ENCODE data around the gene LMNTD2.

DNA sequence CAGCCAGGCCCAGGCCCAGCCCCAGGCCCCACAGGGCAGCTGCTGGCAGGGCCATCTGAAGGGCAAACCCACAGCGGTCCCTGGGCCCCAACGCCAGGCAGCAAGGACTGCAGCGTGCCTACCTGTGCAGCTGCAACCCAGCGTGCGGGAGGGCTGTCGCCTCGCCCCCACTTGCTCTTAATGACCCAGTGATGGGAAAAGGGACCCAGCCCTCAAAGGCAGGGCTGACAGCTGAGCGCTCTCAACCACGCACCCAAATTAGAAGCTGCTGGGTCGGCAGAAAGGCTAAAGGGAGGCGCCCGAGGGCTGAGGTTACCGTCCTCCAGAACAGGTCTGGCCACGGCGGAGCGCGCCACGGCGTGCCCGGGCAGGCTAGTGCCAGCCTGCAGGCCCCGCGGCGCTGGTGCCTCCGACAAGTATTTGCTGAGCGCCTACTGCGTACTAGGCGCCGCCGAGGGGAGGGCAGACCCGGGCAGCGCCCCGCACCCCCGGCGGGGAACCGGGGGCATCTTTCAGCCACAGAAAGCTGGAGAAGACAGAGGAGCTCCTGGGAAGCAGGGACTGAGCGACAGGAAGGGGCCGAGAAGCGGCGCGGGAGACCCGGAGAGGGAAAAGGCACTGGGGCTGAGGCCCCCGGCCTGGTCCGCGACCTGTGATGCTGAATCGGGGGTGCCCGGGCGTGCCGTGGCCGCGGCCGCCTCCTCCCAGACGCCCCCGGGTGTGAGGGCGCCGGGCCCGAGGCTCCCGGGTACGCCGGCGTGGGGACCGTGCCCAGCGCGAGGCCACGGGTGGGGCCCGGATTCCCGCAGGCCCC, 25.9 kb downstream of the LMNTD2 start:
- TF ChIP-seq EZH2 (IDR thresholded peaks at IDR 0.05; ENCODE audit: insufficient read depth, poor library complexity, severe bottlenecking) (no peak), EZH2phosphoT487 (IDR thresholded peaks at IDR 0.05; ENCODE audit: insufficient read depth, low read depth) (no peak)

Data from GM23248 (cell line).